ENCODE measurements around the gene FADS2. TPM values are rescaled to one million over a fixed set of nuclear protein-coding genes. Genes with fewer than 3 reads are reported as not detected.
A peak's percentile ranks its signal among the peaks of the same experiment; 100 is the strongest.

The FADS2 gene
- total and polyA plus RNA-seq, 7 donors, result 3.6 to 50.2 (median 21.7) TPM

DNA sequence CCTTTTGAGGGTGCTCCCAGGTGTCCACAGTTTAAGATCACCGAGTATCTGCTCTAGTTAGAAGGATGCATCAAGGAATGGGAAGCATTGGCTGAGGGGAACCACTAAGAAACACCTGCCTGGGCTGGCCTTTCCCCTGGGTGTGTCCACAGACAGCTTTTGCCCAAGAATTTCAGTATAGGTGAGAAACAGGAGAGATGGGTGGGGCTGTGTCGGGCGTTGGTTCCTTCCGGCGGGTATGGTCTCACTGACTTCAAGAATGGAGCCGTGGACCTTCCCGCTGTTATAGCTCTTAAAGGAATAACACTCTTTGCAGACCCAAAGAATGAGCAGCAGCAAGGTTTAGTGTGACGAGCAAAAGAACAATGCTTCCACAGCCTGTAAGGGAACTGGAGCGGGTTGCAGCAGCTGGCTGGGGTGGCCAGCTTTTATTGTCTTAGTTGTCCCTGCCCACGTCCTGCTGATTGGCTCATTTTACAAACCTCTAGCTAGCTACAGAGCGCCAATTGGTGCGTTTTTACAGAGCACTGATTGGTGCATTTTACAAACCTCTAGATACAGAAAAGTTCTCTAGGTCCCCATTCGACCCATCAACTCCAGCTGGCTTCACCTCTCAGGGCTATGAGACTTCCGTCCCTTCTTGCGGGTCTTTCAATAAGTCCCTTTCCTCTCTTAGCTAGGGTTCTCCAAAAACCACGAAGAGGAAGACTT is 13.7 kb upstream of the FADS2 start:
- Histone ChIP-seq H3K27ac (peak overlapping the region; percentile 90 to 95 (median 94)), H3K9me3 (no peaks in the 10 kb centered on the region), H3K4me1 (peaks cover 0 to 22% (median 16%) of the 10 kb centered on the region in 4 donors), H3K36me3 (peaks cover 0 to 35% (median 6%) of the 10 kb centered on the region in 4 donors), H3K4me3 (peak overlapping the region; percentile 53 to 77 (median 65)), H3K27me3 (no peaks in the 10 kb centered on the region)
- TF ChIP-seq, protein P1, sequence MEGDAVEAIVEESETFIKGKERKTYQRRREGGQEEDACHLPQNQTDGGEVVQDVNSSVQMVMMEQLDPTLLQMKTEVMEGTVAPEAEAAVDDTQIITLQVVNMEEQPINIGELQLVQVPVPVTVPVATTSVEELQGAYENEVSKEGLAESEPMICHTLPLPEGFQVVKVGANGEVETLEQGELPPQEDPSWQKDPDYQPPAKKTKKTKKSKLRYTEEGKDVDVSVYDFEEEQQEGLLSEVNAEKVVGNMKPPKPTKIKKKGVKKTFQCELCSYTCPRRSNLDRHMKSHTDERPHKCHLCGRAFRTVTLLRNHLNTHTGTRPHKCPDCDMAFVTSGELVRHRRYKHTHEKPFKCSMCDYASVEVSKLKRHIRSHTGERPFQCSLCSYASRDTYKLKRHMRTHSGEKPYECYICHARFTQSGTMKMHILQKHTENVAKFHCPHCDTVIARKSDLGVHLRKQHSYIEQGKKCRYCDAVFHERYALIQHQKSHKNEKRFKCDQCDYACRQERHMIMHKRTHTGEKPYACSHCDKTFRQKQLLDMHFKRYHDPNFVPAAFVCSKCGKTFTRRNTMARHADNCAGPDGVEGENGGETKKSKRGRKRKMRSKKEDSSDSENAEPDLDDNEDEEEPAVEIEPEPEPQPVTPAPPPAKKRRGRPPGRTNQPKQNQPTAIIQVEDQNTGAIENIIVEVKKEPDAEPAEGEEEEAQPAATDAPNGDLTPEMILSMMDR (IDR thresholded peaks at IDR 0.05), result no peak
- TF ChIP-seq EP300 (IDR thresholded peaks at IDR 0.05) (no peak), POLR2A (IDR thresholded peaks at IDR 0.05) (no peak), POLR2AphosphoS5 (IDR thresholded peaks at IDR 0.05) (no peak)
- intact Hi-C loops (cut with DNase I), result loop anchor here (2.0 kb wide), 1 partner anchor 22 kb away; the partner anchor contains the start of genes FEN1 and TMEM258
- 38 to 63% methylated on average over 16 of the region's 16 CpGs for WGBS, 2 donors
- DNase-seq, result no peak

GRCh38 chr11:61814958-61815789 is 12.9 kb upstream of the FADS2 start:
- TF ChIP-seq POLR2A (IDR thresholded peaks at IDR 0.05), result peak; percentile 87 to 94
- TF ChIP-seq EP300 (IDR thresholded peaks at IDR 0.05), result no peak
- TF ChIP-seq POLR2AphosphoS5 (IDR thresholded peaks at IDR 0.05), result peak; percentile 98 to 99 (median 99)
- TF ChIP-seq, protein P1 (IDR thresholded peaks at IDR 0.05), result no peak
- no peaks in the 10 kb centered on the region for H3K27me3 ChIP-seq
- peaks cover 0 to 22% (median 16%) of the 10 kb centered on the region in 4 donors for H3K4me1 ChIP-seq
- peaks cover 0 to 27% (median 5%) of the 10 kb centered on the region in 4 donors for H3K36me3 ChIP-seq
- intact Hi-C loops (cut with DNase I), result loop anchor here (2.0 to 5.0 kb wide), 2 partner anchors 22 to 77 kb away; partner anchors contain the start of genes FADS3, FEN1 and TMEM258
- H3K9me3 ChIP-seq, result no peaks in the 10 kb centered on the region
- peak; percentile 98 for DNase-seq
- 1 to 2% methylated on average over 66 of the region's 66 CpGs for WGBS, 2 donors
- H3K27ac ChIP-seq, result peak overlapping the region; percentile 90 to 95 (median 94)
- peak overlapping the region; percentile 53 to 77 (median 65) for H3K4me3 ChIP-seq

DNA sequence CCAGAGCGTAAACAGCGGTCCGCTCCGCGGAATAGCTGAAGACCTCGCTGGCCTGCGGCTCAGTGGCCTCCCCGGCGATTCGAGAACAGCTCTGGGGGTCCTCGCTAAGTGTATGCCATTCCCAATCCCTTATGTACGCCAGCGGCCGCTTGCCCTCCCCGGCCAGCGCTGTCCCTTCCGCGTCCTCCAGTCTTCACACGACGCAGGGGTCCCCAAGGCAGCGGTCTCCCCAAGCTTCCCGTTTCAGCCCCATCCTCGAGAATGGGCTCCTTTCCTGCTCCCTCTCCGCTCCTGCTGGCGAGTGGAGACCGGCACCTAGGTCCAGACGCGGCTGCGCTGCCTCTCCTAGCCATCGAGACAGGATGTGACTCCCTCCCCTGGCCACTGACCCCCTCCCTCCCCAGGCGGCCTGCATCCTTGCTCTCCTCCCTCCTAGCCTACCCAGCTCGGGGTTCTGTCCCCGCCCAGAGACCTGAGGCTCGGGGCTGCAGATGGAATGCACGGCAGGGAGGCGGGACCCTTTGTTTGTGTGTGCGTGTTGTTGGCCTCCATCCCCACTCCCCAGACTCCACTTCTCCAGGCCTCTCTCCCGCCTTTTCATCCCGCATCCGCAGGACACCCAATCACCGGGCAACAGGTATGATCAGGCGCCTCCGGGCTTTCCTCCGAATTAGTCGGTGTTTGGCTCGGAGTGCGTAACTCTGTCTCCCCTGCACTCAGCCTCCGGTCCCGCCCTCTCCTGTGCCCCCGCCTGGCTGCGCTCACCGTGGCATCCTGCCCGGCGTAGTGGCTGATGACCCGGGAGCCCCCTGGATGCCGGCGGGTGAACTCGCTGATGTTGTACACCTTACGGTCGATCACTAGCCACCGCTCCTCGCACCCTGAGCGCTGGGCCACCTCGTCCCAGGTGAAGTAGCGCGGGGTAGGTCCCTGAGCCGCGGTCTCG is 12.0 kb upstream of the FADS2 start:
- no peaks in the 10 kb centered on the region for H3K27me3 ChIP-seq
- H3K9me3 ChIP-seq, result no peaks in the 10 kb centered on the region
- peak overlapping the region; percentile 53 to 77 (median 65) for H3K4me3 ChIP-seq
- peaks cover 0 to 22% (median 16%) of the 10 kb centered on the region in 4 donors for H3K4me1 ChIP-seq
- peak overlapping the region; percentile 90 to 95 (median 94) for H3K27ac ChIP-seq
- peak; percentile 87 for DNase-seq
- peak in 1 of 2 donors; percentile 10 for TF ChIP-seq POLR2A (IDR thresholded peaks at IDR 0.05)
- TF ChIP-seq, protein P1 (IDR thresholded peaks at IDR 0.05), result no peak
- peak in 2 of 4 donors; percentile 33 to 48 for TF ChIP-seq POLR2AphosphoS5 (IDR thresholded peaks at IDR 0.05)
- 1% methylated on average over 69 of the region's 69 CpGs for WGBS, 2 donors
- intact Hi-C loops (cut with DNase I), result loop anchor here (2.0 to 5.0 kb wide), 2 partner anchors 23 to 76 kb away; partner anchors contain the start of genes FADS3, FEN1 and TMEM258
- H3K36me3 ChIP-seq, result peaks cover 0 to 18% (median 2%) of the 10 kb centered on the region in 4 donors
